HG03108 (cell line): ENCODE data around the gene PTPRF.
"Not testable (repeated sequence)": the region's sequence is repeated elsewhere in the genome, so short reads cannot be mapped to it uniquely, and the experiment has no call there.

ENCODE experiments used
- ATAC-seq: cut with Tn5 transposase; IDR thresholded peaks from one replicate; pipeline ENCODE4 v1.9.1; 2021; ENCODE audit warnings: moderate library complexity; ENCODE audit not compliant: unreplicated experiment

PTPRF gene

GRCh38 chr1:43622471-43622870, 91.8 kb downstream of the PTPRF start:
- no peak for ATAC-seq

GRCh38 chr1:43622901-43623780, 92.5 kb downstream of the PTPRF start:
- no peak for ATAC-seq

- no peak for ATAC-seq
Measured at GRCh38 chr1:43625063-43625780, 94.5 kb downstream of the PTPRF start.

- no peak for ATAC-seq
Measured at GRCh38 chr1:43632135-43632670, 101.5 kb downstream of the PTPRF start.

DNA sequence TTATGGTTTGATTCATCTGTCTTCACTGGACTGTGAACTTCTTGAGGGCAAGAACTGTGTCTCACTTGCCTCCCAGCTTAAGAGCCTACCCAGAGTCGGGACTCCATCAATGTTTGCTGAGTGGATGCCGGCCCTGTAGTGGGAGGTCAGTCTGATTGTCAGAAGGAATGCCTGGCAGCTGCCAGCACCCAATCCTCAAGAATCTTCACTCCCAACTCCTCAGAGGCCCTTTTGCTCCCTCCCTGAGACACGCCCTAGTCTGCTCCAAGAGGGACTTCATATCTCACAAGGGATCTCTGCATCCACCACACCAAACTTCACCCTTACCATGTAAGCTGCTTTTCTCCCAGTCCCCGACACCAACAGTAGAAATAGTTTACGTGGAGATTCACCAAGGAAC, 104.0 kb downstream of the PTPRF start:
- no peak for ATAC-seq

DNA sequence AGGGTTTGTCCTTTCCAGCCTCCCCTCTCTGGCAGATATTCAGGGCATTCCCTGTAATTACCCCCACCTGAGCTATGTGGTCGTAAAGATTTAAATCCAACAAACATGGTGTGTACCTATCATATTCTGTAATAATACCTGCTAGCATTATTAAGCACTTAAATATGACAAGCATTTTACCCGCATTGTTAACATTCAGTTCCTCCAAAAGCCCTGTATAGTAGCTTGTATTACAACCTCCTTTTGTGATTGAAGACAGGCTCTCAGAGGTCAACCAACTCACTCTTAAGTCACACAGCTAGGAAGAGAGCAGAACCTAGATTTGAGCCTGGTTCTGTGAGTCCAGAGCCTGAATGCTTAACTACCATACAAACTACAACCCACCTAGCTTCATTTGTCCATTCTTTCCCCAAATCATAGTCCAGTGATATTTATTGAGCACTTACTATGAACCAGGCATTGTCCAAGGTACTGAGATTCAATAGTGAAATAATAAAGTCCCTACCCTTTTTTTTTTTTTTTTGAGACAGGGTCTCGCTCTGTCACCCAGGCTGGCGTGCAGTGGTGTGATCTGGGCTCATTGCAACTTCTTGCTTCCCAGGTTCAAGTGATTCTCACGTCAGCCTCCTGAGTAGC, 105.4 kb downstream of the PTPRF start:
- ATAC-seq: no peak

GRCh38 chr1:43637267-43637666, 106.6 kb downstream of the PTPRF start:
- ATAC-seq: no peak

DNA sequence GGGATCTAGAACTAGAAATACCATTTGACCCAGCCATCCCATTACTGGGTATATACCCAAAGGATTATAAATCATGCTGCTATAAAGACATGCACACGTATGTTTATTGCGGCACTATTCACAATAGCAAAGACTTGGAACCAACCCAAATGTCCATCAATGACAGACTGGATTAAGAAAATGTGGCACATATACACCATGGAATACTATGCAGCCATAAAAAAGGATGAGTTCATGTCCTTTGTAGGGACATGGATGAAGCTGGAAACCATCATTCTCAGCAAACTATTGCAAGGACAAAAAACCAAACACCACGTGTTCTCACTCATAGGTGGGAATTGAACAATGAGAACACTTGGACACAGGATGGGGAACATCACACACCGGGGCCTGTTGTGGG, 107.7 kb downstream of the PTPRF start:
- not testable (repeated sequence) for ATAC-seq

DNA sequence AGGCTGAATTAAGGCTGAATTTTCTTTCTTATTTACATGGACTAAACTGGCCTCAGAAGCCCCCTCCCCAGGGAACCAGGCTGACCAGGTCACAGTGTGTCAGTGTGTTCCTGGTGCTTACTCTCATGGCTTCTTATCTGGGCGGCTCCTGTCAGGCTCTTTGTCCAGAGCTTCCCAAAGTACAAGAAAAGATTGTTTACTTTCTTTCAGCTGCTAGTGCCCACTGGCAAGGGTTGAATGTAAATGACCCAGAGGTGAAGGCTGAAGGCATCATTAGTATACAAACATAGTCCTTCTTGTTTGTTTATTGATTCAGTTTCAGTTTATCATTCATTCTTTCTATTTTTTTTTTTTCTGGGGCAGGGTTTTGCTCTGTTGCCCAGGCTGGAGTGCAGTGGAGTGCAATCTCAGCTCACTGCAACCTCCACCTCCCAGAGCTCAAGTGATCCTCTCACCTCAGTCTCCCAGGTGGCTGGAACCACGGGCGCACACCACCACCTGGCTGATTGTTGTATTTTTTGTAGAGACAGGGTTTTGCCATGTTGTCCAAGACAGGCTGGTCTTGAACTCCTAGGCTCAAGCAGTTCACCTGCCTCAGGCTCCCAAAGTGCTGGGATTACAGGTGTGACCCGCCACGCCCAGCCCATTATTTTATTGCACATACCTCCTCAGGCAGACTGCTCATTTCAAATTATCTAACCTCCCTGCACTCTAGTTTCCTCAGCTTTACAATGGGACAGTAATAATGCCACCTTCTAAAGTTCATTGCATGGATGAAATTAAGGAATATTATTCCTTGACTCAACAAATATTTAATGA, 109.5 kb downstream of the PTPRF start:
- ATAC-seq: no peak

DNA sequence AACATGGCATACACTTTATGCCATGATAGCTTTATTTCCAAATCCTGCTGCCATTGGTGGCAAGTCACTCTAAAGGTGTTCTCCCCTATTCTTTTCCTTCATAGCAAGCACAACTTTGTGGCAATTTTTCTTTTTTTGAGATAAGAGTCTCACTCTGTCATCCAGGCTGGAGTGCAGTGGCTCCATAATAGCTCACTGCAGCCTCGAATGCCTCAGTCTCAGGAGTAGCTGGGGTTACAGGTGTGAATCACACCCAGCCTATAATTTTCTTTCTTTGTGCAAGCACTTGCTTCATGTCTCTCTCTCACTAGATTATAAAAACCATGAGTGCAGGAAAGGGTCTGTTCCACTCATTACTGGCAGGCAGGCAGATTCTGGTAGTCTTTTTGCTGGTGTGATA, 113.9 kb downstream of the PTPRF start:
- no peak for ATAC-seq

DNA sequence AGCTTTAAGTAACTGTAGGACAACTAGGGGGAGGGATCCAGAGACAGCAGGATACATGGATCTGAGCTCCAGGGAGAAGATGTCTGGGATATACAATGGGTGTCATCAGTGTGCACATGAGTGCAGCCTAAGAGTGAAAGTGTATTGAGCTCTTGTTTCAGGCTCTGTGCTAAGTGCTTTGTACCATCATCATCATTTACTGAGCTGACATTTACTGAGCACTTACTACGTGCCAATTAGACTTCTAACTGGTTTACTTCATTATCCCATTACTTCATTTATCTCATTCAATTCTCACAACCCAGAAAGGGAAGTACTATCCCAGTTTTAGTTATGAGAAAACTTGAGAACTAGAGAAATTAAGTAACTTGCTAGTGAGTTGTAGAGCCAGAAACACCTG, 114.8 kb downstream of the PTPRF start:
- ATAC-seq: no peak

- ATAC-seq: not testable (repeated sequence)
Measured at GRCh38 chr1:43647331-43647730, 116.6 kb downstream of the PTPRF start.

GRCh38 chr1:43648221-43648847, 117.7 kb downstream of the PTPRF start:
- no peak for ATAC-seq

DNA sequence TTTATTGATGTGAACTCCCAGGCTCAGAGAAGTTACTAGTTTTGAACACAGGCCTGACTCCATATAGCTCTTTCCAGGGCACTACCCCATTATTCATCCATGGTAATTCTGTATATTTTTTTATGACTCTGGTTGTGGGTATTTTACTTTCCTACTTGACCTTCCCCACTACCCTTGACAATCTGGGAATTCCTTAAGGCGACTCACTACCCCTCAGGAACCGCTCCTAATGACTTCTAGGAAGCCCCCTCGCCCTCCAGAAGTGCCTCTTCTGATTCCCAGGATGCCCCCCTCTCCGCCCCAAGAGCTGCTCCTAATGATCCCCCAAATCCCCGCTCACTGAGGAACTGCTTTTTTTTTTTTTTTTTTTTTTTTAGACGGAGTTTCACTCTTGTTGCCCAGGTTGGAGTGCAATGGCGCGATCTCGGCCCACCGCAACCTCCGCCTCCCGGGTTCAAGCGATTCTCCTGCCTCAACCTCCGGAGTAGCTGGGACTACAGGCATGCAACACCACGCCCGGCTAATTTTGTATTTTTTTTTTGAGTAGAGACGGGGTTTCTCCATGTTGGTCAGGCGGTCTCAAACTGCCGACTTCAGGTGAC, 118.3 kb downstream of the PTPRF start:
- ATAC-seq: no peak

DNA sequence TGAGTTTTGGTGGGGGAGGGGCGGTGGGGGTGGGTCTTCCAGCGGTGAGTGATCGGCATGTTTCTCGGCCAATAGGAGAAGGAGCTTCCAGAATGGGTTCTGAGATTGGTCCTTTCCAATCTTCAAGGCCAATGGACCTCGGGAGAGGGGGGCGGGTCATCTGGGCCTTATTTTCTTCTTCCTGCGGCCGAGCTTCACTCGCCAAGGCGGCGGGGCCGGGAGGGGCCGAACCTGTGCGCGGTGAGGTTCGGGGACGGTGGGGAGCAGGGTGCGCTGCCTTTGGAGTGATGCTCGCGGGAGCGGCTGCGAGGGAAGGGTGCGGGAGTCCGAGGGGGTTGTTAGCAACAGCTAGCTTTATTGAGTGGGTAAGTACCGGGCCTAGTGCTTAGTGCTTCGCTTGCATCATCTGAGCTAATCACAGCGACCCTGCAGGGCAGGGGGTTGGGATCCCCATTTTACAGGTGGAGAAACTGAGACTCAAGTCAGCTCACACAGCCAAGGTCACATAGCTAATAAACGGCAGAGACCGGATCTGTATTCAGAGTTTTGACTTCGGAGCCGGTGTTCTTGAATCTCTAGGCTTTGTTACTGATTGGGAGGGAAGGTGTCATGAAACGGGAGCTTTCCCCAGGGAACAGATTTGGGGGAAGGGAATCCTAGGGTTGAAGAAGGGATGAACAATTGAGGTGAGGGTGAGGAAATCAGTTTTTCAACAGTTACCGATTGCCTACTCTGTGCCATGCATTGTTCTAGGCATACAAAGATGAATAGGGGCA, 119.8 kb downstream of the PTPRF start:
- peak; percentile 51 for ATAC-seq

DNA sequence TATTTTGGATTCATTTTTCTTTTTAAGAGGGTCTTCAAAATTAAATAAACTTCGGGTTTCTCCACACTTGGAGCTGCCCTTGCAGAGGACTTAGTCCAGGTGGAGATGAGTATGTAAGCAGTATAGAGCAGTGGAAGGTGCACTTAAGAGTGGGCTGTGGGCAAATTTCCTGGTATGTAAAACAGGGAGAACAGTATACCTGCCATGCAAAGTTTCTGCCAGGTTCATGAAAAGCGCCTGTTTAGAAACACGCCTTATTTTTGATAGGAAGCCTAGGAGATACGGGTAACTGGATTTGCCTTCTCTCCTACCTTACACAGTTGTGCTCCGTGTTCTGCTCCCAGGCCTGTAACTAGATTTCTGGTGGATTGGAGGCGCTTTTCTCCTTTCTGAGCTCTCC, 120.5 kb downstream of the PTPRF start:
- ATAC-seq: no peak

GRCh38 chr1:43651902-43652301, 121.2 kb downstream of the PTPRF start:
- no peak for ATAC-seq

- no peak for ATAC-seq
Measured at GRCh38 chr1:43653339-43653738, 122.7 kb downstream of the PTPRF start.

GRCh38 chr1:43653893-43654292, 123.2 kb downstream of the PTPRF start:
- no peak for ATAC-seq
